Stimulated activated naive B cell treated with anti-CD40 and anti-IgM and Interleukin-4, amounts not matched to agents 10 μg/mL and 1 μg/mL and 100 μg/mL, for 72 hours (primary cell): ENCODE data around the gene TXNIP.
"Not testable (repeated sequence)": the region's sequence is repeated elsewhere in the genome, so short reads cannot be mapped to it uniquely, and the experiment has no call there.

Experiments used
- ATAC-seq, 2 donors: fragments of 150-1000 bp; cut with Tn5 transposase; replicated peaks; 2 replicates each; pipeline ENCODE4 v1.10.0; 2021; ENCODE audit warnings: moderate library complexity in 1 of 2
- DNase-seq: peaks from one replicate; pipeline ENCODE4 v3.0.0; 2021
- H3K27ac Mint-ChIP-seq: one replicate; pipeline ENCODE4 v1.8.0; 2022; ENCODE audit warnings: mild to moderate bottlenecking, mixed read lengths
- H3K27me3 Mint-ChIP-seq, 2 donors: one replicate each; pipeline ENCODE4 v1.8.0; 2022; ENCODE audit warnings: mixed read lengths in 2 of 2
- H3K36me3 Mint-ChIP-seq, 2 donors: one replicate each; pipeline ENCODE4 v1.8.0; 2022; ENCODE audit warnings: mixed read lengths in 2 of 2, mild to moderate bottlenecking in 1 of 2
- H3K4me1 Mint-ChIP-seq, 2 donors: one replicate each; pipeline ENCODE4 v1.8.0; 2022; ENCODE audit warnings: mixed read lengths in 2 of 2, mild to moderate bottlenecking in 1 of 2
- H3K4me3 Mint-ChIP-seq, 2 donors: one replicate each; pipeline ENCODE4 v1.8.0; 2022; ENCODE audit warnings: mild to moderate bottlenecking in 2 of 2, mixed read lengths in 2 of 2, moderate library complexity in 1 of 2
- H3K9me3 Mint-ChIP-seq, 2 donors: one replicate each; pipeline ENCODE4 v1.8.0; 2022; ENCODE audit warnings: mixed read lengths in 2 of 2, mild to moderate bottlenecking in 1 of 2

The TXNIP gene, protein sequence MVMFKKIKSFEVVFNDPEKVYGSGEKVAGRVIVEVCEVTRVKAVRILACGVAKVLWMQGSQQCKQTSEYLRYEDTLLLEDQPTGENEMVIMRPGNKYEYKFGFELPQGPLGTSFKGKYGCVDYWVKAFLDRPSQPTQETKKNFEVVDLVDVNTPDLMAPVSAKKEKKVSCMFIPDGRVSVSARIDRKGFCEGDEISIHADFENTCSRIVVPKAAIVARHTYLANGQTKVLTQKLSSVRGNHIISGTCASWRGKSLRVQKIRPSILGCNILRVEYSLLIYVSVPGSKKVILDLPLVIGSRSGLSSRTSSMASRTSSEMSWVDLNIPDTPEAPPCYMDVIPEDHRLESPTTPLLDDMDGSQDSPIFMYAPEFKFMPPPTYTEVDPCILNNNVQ

DNA sequence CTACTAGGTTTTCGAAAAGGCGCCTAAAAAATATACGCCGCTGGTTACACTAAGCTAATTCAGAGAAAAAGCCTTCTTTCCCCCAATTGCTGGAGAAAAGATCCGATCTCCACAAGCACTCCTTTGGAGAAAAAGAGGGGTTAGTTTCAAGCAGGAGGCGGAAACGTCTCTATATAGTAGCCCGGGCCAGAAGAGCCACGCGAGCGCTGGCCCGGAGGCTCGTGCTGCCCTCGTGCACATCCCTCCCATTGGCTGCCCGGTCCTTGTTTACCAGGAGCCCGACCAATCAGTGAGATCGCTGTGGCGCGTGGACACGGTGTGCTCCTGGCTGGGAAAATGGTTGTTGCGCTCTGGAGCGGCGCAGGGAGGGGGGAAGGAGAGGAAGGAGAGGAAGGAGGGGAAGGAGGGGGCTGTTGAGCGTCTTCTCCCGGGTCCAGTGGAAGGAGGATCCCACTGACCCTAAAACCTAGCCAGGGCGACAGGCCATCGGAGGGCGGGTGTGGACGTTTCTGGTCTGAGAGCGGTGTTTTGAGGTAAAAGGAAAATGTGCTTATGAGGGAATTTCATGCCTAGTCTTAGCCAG, at the start of gene TXNIP:
TSS of gene TXNIP (minus strand) at position 147 of the 583 bp plus-strand sequence. CDS start 313 bp downstream, outside the sequence.
- H3K27ac Mint-ChIP-seq = peak within 1 kb of the TSS; percentile 97
- ATAC-seq (peak; percentile 93 to 95), DNase-seq (peak; percentile 87)
- peaks cover 37 to 49% of the 10 kb centered on the region in 2 donors for H3K36me3 Mint-ChIP-seq
- H3K27me3 Mint-ChIP-seq = no peaks in the 10 kb centered on the region
- peaks cover 58 to 69% of the 10 kb centered on the region in 2 donors for H3K4me1 Mint-ChIP-seq
- peak within 1 kb of the TSS; percentile 84 to 96 for H3K4me3 Mint-ChIP-seq
- H3K9me3 Mint-ChIP-seq = no peaks in the 10 kb centered on the region

DNA sequence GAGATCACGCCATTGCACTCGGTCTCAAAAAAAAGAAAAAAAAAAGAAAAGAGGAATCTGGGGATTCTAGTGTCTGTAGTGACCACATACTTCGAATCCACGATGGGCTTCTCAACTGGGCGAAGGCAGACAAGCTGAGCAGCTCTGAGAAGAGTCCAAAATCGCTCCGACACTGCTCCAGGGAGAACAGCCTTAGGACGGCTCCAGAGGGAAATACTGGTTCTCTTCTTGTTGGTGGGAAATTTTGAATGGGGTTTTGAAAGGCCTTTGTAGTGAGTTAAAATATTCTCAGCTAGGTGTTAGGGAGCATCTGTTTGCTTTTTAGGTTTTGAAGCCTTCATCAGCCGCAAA, 43.4 kb upstream of the TXNIP start:
- H3K4me3 Mint-ChIP-seq = peak overlapping the region; percentile 95 to 100
- H3K27ac Mint-ChIP-seq = peak overlapping the region; percentile 100
- DNase-seq (no peak), ATAC-seq (no peak)
- H3K36me3 Mint-ChIP-seq = peaks cover 10 to 26% of the 10 kb centered on the region in 2 donors
- no peaks in the 10 kb centered on the region for H3K9me3 Mint-ChIP-seq
- H3K27me3 Mint-ChIP-seq = peaks cover 0 to 14% of the 10 kb centered on the region in 2 donors
- peaks cover 30 to 43% of the 10 kb centered on the region in 2 donors for H3K4me1 Mint-ChIP-seq

DNA sequence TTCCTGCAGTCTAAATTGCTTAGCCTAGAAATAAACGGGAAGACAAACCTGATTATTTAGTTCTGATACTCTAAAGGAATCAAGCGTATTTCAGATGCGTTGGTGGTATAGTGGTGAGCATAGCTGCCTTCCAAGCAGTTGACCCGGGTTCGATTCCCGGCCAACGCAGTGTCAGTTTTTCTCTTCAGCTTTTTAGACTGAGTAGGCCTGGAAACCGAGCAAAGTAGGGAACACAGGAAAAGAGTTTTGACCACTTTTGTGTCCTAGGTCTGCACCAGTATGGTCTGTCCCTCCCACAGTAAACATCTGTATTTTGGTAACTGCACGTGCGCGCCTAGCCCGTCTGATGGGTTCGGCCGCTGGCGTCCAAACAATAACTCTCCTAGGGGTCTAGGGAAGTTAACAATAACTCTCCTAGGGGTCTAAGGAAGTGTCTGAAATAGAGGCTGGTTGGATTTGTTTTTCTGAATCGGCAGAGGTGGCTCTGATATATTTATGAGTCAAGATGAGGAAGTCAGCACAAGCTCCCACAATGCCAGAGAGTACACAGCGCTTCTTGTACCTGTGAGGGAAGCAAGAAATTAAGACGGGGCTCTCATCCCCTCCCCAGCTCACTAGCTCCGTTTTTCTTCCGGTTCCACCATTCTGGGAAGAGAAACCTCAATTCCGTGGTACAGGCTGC, 40.7 kb upstream of the TXNIP start:
- Mint-ChIP-seq H3K9me3 (no peaks in the 10 kb centered on the region), H3K27ac (peak overlapping the region; percentile 100), H3K27me3 (peaks cover 0 to 14% of the 10 kb centered on the region in 2 donors), H3K4me3 (peak overlapping the region; percentile 95 to 100), H3K4me1 (peaks cover 34 to 49% of the 10 kb centered on the region in 2 donors), H3K36me3 (peaks cover 10 to 26% of the 10 kb centered on the region in 2 donors)
- ATAC-seq = peak; percentile 59 to 62
- peak; percentile 66 for DNase-seq

DNA sequence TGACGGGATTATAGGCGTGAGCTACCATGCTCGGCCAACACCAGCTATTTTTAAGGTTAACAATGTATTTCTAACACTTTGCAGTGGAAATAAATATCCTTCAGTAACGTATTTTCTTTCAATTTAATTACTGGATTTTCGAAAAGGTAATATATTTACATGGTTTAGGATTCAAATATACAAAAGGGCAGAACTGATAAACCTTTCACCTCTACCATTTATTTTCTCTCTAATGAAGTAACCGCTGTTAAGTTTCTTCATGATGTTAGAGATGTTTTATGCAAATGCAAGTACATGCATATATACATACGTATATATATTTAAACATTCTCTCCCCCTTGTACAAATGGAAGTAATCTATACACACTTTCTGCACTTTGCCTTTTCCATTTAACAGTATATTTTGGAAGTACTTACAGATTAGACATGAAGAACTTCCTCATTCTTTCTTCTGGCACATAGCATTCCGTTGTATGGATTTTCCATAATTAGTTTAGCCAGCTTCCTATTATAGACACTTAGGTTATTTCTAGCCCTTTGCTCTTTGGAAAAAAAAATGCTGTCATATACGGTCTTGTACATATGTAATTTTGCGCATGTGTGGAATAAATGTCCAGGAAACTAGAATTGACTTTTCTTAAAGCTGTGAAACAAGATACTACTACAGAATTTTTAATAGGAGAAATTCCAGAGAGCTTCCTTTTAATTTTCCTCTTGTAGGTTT, 40.0 kb upstream of the TXNIP start:
- Mint-ChIP-seq H3K36me3 (peaks cover 10 to 26% of the 10 kb centered on the region in 2 donors), H3K4me1 (peaks cover 34 to 49% of the 10 kb centered on the region in 2 donors), H3K4me3 (peak overlapping the region; percentile 95 to 100), H3K27me3 (peaks cover 0 to 14% of the 10 kb centered on the region in 2 donors), H3K27ac (peak overlapping the region; percentile 100), H3K9me3 (no peaks in the 10 kb centered on the region)
- no peak for ATAC-seq
- DNase-seq = no peak

DNA sequence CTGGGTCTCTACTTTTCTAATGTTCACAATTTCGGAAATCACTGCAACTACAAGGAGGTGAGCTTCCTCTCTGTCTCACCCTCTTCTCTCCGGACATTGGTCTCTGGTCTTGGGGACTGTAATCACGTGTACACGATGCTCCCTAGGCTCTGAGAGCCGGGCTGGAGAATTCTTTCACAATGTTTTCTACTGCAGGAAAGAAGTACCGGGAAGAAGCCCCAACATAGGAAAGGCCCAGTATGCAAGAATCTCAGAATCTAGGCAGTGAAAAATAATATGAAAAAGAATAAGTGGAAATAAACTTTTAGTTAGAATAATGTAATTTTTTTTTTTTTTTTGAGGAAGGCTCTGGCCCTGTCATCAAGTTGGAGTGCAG, 38.7 kb upstream of the TXNIP start:
- peaks cover 0 to 14% of the 10 kb centered on the region in 2 donors for H3K27me3 Mint-ChIP-seq
- ATAC-seq (no peak), DNase-seq (no peak)
- H3K27ac Mint-ChIP-seq = peak overlapping the region; percentile 100
- H3K4me1 Mint-ChIP-seq = peaks cover 34 to 49% of the 10 kb centered on the region in 2 donors
- no peaks in the 10 kb centered on the region for H3K9me3 Mint-ChIP-seq
- peak overlapping the region; percentile 76 to 84 for H3K4me3 Mint-ChIP-seq
- H3K36me3 Mint-ChIP-seq = peaks cover 10 to 26% of the 10 kb centered on the region in 2 donors

DNA sequence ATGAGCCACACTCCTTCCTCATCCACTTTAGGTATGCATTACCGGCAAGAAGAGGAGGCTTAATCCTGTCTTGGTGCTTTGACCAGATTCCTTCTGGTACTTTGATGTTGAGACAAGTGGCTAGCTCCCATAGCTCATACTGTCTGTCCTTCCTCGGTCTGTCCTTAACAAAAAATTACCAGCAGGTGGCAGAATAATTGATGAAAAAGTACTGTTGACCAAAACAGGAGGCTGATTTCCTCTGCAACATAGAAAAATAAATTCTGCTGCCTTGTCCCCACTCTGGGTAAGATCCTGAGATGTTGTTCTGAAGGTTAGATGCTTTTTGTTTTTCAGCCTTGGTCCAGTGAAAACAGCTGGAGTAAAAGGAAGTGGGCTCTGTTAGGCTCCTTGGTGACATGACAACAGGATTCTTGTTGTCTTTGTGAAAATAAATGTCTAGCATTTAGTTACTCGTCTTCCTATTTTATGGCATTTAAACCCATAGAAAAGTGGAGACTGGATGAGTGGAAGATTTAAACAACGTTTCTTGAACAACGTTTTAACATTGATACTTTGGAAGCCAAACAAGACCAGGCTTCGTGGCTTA, 36.3 kb upstream of the TXNIP start:
- ATAC-seq (no peak), DNase-seq (no peak)
- H3K4me3 Mint-ChIP-seq = no peak overlapping the region
- H3K4me1 Mint-ChIP-seq = peaks cover 25 to 34% of the 10 kb centered on the region in 2 donors
- H3K27me3 Mint-ChIP-seq = peaks cover 0 to 12% of the 10 kb centered on the region in 2 donors
- H3K9me3 Mint-ChIP-seq = no peaks in the 10 kb centered on the region
- H3K27ac Mint-ChIP-seq = no peak overlapping the region
- peaks cover 3 to 18% of the 10 kb centered on the region in 2 donors for H3K36me3 Mint-ChIP-seq

DNA sequence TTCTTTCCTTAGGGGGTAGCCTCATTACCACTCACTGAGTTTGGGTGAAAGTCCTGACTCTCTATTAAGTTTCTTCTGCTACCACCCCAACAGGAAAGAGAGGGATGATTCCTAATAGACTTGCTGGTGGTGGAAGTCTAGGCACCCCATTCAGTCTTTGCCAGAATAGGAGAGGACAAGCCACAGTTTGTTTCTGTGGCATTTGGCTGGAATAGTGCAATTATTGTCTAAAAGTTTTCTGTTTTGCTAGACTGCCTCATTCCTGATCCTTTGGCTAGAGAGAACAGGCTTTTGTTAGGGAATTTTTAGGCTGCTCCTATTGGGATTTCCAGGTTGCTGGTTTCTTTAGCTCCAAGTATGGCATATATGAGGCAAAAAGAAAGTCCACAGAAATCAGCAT, 35.1 kb upstream of the TXNIP start:
- Mint-ChIP-seq H3K4me1 (peaks cover 14 to 22% of the 10 kb centered on the region in 2 donors), H3K27ac (no peak overlapping the region), H3K4me3 (no peak overlapping the region), H3K27me3 (peaks cover 4 to 9% of the 10 kb centered on the region in 2 donors), H3K36me3 (peaks cover 2 to 6% of the 10 kb centered on the region in 2 donors), H3K9me3 (no peaks in the 10 kb centered on the region)
- ATAC-seq = no peak
- DNase-seq = no peak

DNA sequence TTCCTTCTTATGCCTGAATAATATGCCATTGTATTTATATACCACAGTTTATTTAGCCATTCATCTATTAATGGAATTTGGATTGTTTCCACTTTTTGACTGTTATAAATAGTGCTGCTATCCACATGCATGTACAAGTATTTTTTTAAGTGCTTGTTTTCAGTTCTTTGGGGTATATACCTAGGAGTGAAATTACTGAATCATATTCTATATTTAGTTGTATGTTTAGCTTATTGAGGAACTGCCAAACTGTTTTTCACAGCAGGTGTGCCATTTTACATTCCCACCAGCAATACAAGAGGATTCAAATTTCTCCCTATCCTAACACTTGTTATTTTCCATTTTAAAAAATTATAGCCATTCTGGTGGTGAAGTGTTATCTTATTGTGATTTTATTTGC, 32.7 kb upstream of the TXNIP start:
- no peak overlapping the region for H3K4me3 Mint-ChIP-seq
- H3K9me3 Mint-ChIP-seq = no peaks in the 10 kb centered on the region
- no peak overlapping the region for H3K27ac Mint-ChIP-seq
- H3K36me3 Mint-ChIP-seq = no peaks in the 10 kb centered on the region
- peaks cover 3 to 11% of the 10 kb centered on the region in 2 donors for H3K4me1 Mint-ChIP-seq
- no peak for DNase-seq
- no peak for ATAC-seq
- peaks cover 9 to 21% of the 10 kb centered on the region in 2 donors for H3K27me3 Mint-ChIP-seq

DNA sequence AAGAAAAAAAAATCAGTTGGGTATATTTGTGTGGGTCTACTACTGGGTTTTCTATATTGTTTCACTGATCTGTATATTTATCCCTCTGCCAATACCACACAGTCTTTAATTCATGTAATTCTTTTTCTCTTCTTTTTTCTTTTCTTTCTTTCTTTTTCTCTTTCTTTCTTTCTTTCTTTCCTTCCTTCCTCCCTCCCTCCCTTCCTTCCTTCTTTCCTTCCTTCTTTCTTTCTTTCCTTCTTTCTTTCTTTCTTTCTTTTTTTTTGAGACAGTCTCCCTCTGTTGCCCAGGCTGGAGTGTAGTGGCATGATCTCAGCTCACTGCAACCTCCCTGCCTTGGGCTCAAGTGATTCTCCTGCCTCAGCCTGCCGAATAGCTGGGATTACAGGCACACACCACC, 30.3 kb upstream of the TXNIP start:
- H3K9me3 Mint-ChIP-seq, ATAC-seq, H3K4me3 Mint-ChIP-seq, H3K27ac Mint-ChIP-seq, H3K4me1 Mint-ChIP-seq, H3K36me3 Mint-ChIP-seq, DNase-seq: not testable (repeated sequence)
- peaks cover 16 to 22% of the 10 kb centered on the region in 2 donors for H3K27me3 Mint-ChIP-seq

DNA sequence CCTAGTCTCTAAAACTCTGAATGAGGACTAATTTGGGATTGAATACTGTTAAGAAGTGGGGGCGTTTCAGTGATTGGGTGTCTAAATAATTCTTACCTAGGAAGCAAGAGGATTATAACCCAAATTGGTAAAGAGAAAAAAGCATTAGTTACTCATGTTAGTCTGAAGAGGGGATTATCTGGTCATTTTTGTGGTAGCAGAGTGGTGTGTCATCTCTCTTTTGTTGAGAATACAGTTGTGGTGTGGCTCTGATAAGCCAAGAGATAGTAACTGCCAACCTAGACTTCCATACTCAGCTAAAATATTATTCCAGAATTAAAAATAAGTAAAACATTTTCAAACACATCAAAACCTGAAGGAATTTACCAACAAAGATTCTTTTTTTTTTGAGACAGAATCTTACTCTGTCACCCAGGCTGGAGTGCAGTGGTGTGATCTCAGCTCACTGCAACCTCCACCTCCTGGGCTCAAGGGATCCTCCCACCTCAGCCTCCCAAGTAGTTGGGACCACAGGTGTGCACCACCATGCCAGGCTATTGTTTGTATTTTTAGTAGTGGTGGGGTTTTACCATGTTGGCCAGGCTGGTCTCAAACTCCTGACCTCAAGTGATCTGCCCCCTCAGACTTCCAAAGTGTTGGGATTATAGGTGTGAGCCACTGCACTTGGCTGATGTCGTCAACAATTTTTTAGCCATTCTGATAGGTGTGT, 29.6 kb upstream of the TXNIP start:
- H3K27ac Mint-ChIP-seq, ATAC-seq, H3K4me1 Mint-ChIP-seq, DNase-seq, H3K36me3 Mint-ChIP-seq, H3K4me3 Mint-ChIP-seq, H3K9me3 Mint-ChIP-seq: not testable (repeated sequence)
- peaks cover 24 to 30% of the 10 kb centered on the region in 2 donors for H3K27me3 Mint-ChIP-seq

DNA sequence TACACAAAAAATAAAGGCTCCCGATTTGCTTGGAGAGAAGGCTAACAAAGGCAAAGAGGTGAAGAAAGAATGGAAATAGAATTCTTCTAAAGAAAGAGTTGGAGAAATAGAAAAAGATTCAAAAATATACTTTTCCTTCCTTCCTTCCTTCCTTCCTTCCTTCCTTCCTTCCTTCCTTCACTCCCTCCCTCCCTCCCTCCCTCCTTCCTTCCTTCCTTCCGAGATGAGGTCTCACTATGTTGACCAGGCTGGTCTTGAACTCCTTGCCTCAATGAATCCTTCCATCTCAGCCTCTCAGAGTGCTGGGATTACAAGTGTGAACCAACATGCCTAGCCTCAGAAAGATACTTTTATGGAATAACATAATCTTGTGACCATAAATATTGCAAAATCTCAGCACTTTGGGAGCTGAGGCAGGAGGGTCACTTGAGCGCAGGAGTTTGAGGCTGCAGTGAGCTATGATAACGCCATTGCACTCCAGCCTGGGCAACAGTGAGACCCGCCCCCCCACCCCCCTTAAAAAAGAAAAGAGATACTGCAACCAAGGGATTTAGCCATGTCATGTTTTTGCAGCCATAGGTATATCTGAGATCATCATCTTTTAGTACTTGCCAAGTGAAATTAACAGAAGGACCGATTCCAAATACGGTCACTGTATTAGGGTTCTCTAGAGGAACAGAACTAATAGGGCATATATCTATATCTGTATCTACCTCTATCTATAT, 26.2 kb upstream of the TXNIP start:
- ATAC-seq = no peak
- H3K4me1 Mint-ChIP-seq = peaks cover 12 to 16% of the 10 kb centered on the region in 2 donors
- H3K36me3 Mint-ChIP-seq = no peaks in the 10 kb centered on the region
- H3K27ac Mint-ChIP-seq = no peak overlapping the region
- DNase-seq = no peak
- H3K27me3 Mint-ChIP-seq = peaks cover 50 to 53% of the 10 kb centered on the region in 2 donors
- no peaks in the 10 kb centered on the region for H3K9me3 Mint-ChIP-seq
- no peak overlapping the region for H3K4me3 Mint-ChIP-seq

DNA sequence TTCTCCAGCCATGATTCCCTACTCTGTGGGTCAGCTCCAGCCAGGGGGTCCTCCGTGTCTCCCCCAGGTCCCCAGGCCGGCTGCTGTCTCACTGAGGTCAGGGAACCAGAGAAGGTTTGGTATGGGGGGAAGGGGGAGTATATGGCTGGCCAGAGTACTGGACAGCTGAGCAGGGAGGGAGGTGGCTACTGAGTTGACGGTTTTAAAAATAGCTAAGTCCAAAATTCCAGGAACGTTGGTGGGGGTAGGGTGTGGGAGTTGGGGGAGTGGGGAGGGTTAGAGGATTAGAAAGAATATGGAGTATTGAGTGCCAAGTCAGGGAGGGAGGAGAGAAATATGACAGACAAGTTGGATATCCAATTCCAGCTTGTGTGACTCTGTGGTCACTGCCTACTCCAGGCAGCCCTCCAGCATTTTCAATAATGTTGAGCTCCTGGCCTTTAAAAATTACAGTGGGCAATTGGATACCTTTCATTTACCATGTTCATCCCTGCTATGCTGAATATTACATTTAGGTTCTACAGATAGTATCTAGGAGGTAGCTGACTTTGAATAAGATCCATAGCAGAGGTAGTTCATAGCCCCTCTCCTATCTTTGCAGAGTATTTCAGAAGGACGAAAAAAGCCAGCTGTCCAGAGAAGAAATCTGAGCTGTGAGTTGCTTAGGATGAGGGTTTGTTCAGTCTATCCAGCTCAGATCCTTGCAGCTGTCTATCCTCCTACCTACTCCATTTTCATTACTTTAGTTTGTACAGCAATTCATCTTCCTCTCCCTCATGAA, 25.4 kb upstream of the TXNIP start, which contains the start of gene HJV:
TSS of gene HJV (minus strand) at position 114 of the 781 bp plus-strand sequence. CDS start 1,504 bp downstream, outside the sequence.
- Mint-ChIP-seq H3K9me3 (no peaks in the 10 kb centered on the region), H3K4me1 (peaks cover 12 to 16% of the 10 kb centered on the region in 2 donors), H3K27me3 (peaks cover 48 to 55% of the 10 kb centered on the region in 2 donors), H3K4me3 (no peak within 1 kb of the TSS), H3K27ac (no peak within 1 kb of the TSS), H3K36me3 (no peaks in the 10 kb centered on the region)
- ATAC-seq (no peak), DNase-seq (no peak)
